H1 (cell line): Measurements from ENCODE around the gene DNAJA3. TPM values are rescaled to one million over a fixed set of nuclear protein-coding genes. Genes with fewer than 3 reads are reported as not detected.
A peak's percentile ranks its signal among the peaks of the same experiment; 100 is the strongest.

Source experiments
- CTCF ChIA-PET: fragments of 300-600 bp; sonication (Branson Sonifier 250); formaldehyde crosslinking; loops from one replicate; lab custom pipeline; 2021; ENCODE audit not compliant: partially characterized antibody; lab: Charles Lee
- POLR2A ChIA-PET: fragments of 300-600 bp; sonication (Branson Sonifier 250); formaldehyde crosslinking; loops from one replicate; lab custom pipeline; 2021; ENCODE audit warnings: inconsistent platforms; ENCODE audit not compliant: partially characterized antibody; lab: Charles Lee
- DNase-seq, 2 experiments: peaks; one replicate each; pipeline versions ENCODE4 v3.0.0 to v3.0.0-alpha.2; 2010 to 2022; ENCODE audit warnings: low spot score in 2 of 2, low read depth in 1 of 2, mixed read lengths in 1 of 2
- FAIRE-seq: peaks from 2 replicates; lab custom pipeline; 2011; peaks lifted over from hg19 to GRCh38; lab: Jason Lieb, UNC
- H2AFZ ChIP-seq: 2 replicates; pipeline ENCODE4 v1.8.1; 2012; ENCODE audit warnings: low read length, inconsistent platforms
- H2AK5ac ChIP-seq: 2 replicates; pipeline ENCODE4 v1.6.1; 2013; ENCODE audit warnings: low read depth, low read length
- H2BK120ac ChIP-seq: replicated peaks from 2 replicates; pipeline ENCODE3; 2013; ENCODE audit warnings: low read depth, low read length, inconsistent platforms
- H2BK12ac ChIP-seq: 2 replicates; pipeline ENCODE4 v1.6.1; 2013; ENCODE audit warnings: low read depth, low read length
- H2BK15ac ChIP-seq: 2 replicates; pipeline ENCODE4 v1.6.1; 2013; ENCODE audit warnings: low read length
- H2BK20ac ChIP-seq: 2 replicates; pipeline ENCODE4 v1.6.1; 2013; ENCODE audit warnings: low read length
- H2BK5ac ChIP-seq: 2 replicates; pipeline ENCODE4 v1.6.1; 2013; ENCODE audit warnings: low read depth, low read length
- H3K14ac ChIP-seq: 2 replicates; pipeline ENCODE4 v1.6.1; 2013; ENCODE audit warnings: inconsistent platforms; ENCODE audit not compliant: insufficient read length
- H3K18ac ChIP-seq: 2 replicates; pipeline ENCODE4 v1.6.1; 2013; ENCODE audit warnings: low read length; ENCODE audit errors: extremely low read depth
- H3K23ac ChIP-seq: 2 replicates; pipeline ENCODE4 v1.6.1; 2013; ENCODE audit warnings: inconsistent platforms; ENCODE audit not compliant: insufficient read length
- H3K23me2 ChIP-seq: 2 replicates; pipeline ENCODE4 v1.6.1; 2013; ENCODE audit warnings: low read depth, low read length
- H3K27ac ChIP-seq: 2 replicates; pipeline ENCODE4 v1.6.1; 2011; ENCODE audit warnings: low read depth, low read length, inconsistent platforms
- H3K27me3 ChIP-seq, 4 experiments: replicated peaks in 1 of 4; 1 replicate in 1 of 4; 2 replicates in 3 of 4; pipeline versions ENCODE4 v1.6.1 to v1.8.1; 2011 to 2013; ENCODE audit warnings: low read length in 3 of 4, mild to moderate bottlenecking in 3 of 4, inconsistent platforms in 2 of 4, mixed read lengths in 2 of 4, moderate library complexity in 1 of 4; ENCODE audit not compliant: control insufficient read depth in 3 of 4, insufficient read depth in 3 of 4; ENCODE audit errors: extremely low read depth in 1 of 4
- H3K36me3 ChIP-seq, 4 experiments: 2 replicates each; pipeline versions ENCODE4 v1.6.1 to v1.8.1; 2011 to 2013; ENCODE audit warnings: mild to moderate bottlenecking in 4 of 4, low read length in 3 of 4, moderate library complexity in 2 of 4, control low read depth in 1 of 4, inconsistent platforms in 1 of 4; ENCODE audit not compliant: insufficient read depth in 4 of 4, control insufficient read depth in 2 of 4
- H3K4ac ChIP-seq: replicated peaks from 2 replicates; pipeline ENCODE3; 2013; ENCODE audit warnings: low read length, low read depth, mixed read lengths, inconsistent platforms; ENCODE audit not compliant: insufficient read length
- H3K4me1 ChIP-seq, 4 experiments: replicated peaks in 1 of 4; 1 replicate in 1 of 4; 2 replicates in 3 of 4; pipeline versions ENCODE4 v1.6.1 to v1.8.1; 2011 to 2013; ENCODE audit warnings: low read length in 3 of 4, inconsistent platforms in 2 of 4, mixed read lengths in 1 of 4; ENCODE audit not compliant: insufficient read depth in 4 of 4, control insufficient read depth in 3 of 4
- H3K4me2 ChIP-seq, 2 experiments: 2 replicates each; pipeline versions ENCODE4 v1.6.1 to v1.8.1; 2011 to 2013; ENCODE audit warnings: low read depth in 2 of 2, low read length in 2 of 2, control low read depth in 1 of 2, inconsistent platforms in 1 of 2, mild to moderate bottlenecking in 1 of 2; ENCODE audit not compliant: insufficient read depth in 1 of 2
- H3K4me3 ChIP-seq, 4 experiments: fragments of 200-600, 300-600 bp in 1 of 4; sonication (generic), shearing (Covaris generic), sonication (Bioruptor Twin) in 1 of 4; 2 replicates each; pipeline versions ENCODE4 v1.5.1 to v1.8.1; 2011 to 2016; ENCODE audit warnings: low read length in 4 of 4, low read depth in 3 of 4, control low read depth in 2 of 4, inconsistent platforms in 2 of 4, mild to moderate bottlenecking in 2 of 4, mixed read lengths in 1 of 4, moderate library complexity in 1 of 4; ENCODE audit not compliant: insufficient read depth in 2 of 4; ENCODE audit errors: extremely low read depth in 1 of 4
- H3K56ac ChIP-seq: replicated peaks from 2 replicates; pipeline ENCODE3; 2013; ENCODE audit warnings: low read depth, mild to moderate bottlenecking, mixed read lengths, low read length, inconsistent platforms; ENCODE audit not compliant: insufficient read length
- H3K79me1 ChIP-seq: 2 replicates; pipeline ENCODE4 v1.6.1; 2013; ENCODE audit warnings: low read depth, low read length, control low read depth
- H3K79me2 ChIP-seq, 2 experiments: 2 replicates each; pipeline versions ENCODE4 v1.6.1 to v1.8.1; 2012 to 2013; ENCODE audit warnings: low read length in 2 of 2, mild to moderate bottlenecking in 2 of 2, inconsistent platforms in 1 of 2; ENCODE audit not compliant: insufficient read depth in 2 of 2, control insufficient read depth in 1 of 2
- H3K9ac ChIP-seq, 4 experiments: replicated peaks in 1 of 4; 1 replicate in 1 of 4; 2 replicates in 3 of 4; pipeline versions ENCODE4 v1.6.1 to v1.8.1; 2011 to 2013; ENCODE audit warnings: low read depth in 3 of 4, low read length in 3 of 4, control low read depth in 2 of 4, mild to moderate bottlenecking in 2 of 4, moderate library complexity in 2 of 4, inconsistent platforms in 1 of 4; ENCODE audit errors: extremely low read depth in 1 of 4
- H3K9me3 ChIP-seq, 2 experiments: 2 replicates each; pipeline versions ENCODE4 v1.6.1 to v1.8.1; 2012 to 2013; ENCODE audit warnings: mild to moderate bottlenecking in 2 of 2, moderate library complexity in 2 of 2, control low read depth in 1 of 2, inconsistent platforms in 1 of 2, low read depth in 1 of 2, low read length in 1 of 2, mixed read lengths in 1 of 2; ENCODE audit not compliant: insufficient read depth in 2 of 2
- H4K20me1 ChIP-seq, 2 experiments: replicated peaks in 1 of 2; 2 replicates each; pipeline versions ENCODE3 to v1.8.1; 2011 to 2013; ENCODE audit warnings: inconsistent platforms in 2 of 2, low read length in 2 of 2, mild to moderate bottlenecking in 1 of 2; ENCODE audit not compliant: insufficient read depth in 2 of 2, control insufficient read depth in 1 of 2
- H4K5ac ChIP-seq: 2 replicates; pipeline ENCODE4 v1.6.1; 2013; ENCODE audit warnings: low read length, low read depth, mixed read lengths, inconsistent platforms; ENCODE audit not compliant: insufficient read length
- H4K8ac ChIP-seq: 2 replicates; pipeline ENCODE4 v1.8.0; 2013; ENCODE audit warnings: mild to moderate bottlenecking, moderate library complexity, low read length, inconsistent platforms; ENCODE audit not compliant: insufficient read depth; ENCODE audit errors: extremely low read depth
- H4K91ac ChIP-seq: replicated peaks from 2 replicates; pipeline ENCODE3; 2013; ENCODE audit warnings: low read length, mixed read lengths, inconsistent platforms; ENCODE audit not compliant: insufficient read length
- WGBS, 2 experiments: shearing (Covaris generic) in 1 of 2; methylation state at CpG; one replicate each; pipeline versions ENCODE4 v1.1.6 to v1.1.7; 2013 to 2015; ENCODE audit warnings: low lambda C conversion rate in 2 of 2, mixed read lengths in 2 of 2, inconsistent platforms in 1 of 2, low coverage in 1 of 2, missing lambda C conversion rate in 1 of 2; ENCODE audit not compliant: insufficient replicate concordance in 2 of 2, insufficient coverage in 1 of 2, insufficient read length in 1 of 2; ENCODE audit errors: extremely low coverage in 1 of 2, missing lambda C conversion rate in 1 of 2; 5-methylcytosine and 5-hydroxymethylcytosine counted together
- polyA plus RNA-seq, 7 experiments: library from polyadenylated mRNA; depleted of rRNA in 3 of 7; stranded (reverse) in 5 of 7; unstranded in 2 of 7; fragments of >200 nt in 5 of 7; fragments of 200-250 nt in 2 of 7; gene quantifications; 1 replicate in 5 of 7; 2 replicates in 1 of 7; 4 replicates in 1 of 7; pipeline versions ENCODE4 v1.2.1 to v1.2.3, GENCODE V29; 2011 to 2013; ENCODE audit warnings: missing spikeins in 2 of 7, mixed read lengths in 2 of 7
- total RNA-seq: library from RNA; stranded (reverse); fragmentation: NEBNext Ultra II Directional; extraction: Animal tissue kit (Norgen Biotek cat#: 25700); gene quantifications from 2 replicates; pipeline ENCODE4 v1.2.1, GENCODE V29; 2021

DNAJA3 gene
- total and polyA plus RNA-seq, 2 of the 8 experiments (the other 6 are each of a cell fraction or from before 2014, with no cell fraction given), result 37.3 to 59.1 TPM

GRCh38 chr16:4415538-4416199 is 10.0 kb upstream of the DNAJA3 start:
- Histone ChIP-seq H3K79me2 (no peaks in the 10 kb centered on the region), H2AFZ (no peak overlapping the region), H3K9me3 (no peaks in the 10 kb centered on the region), H3K9ac (peak overlapping the region in 3 of 4 experiments; percentile 39 to 55 (median 43); a peak in 3 of 7 replicates), H3K4ac (no peak overlapping the region), H3K27ac (no peak overlapping the region), H2BK20ac (no peak overlapping the region), H3K14ac (no peak overlapping the region), H2BK15ac (no peak overlapping the region), H4K8ac (peak overlapping the region; percentile 53), H2BK120ac (no peak overlapping the region), H3K4me2 (peak overlapping the region; percentile 74 to 81), H3K56ac (no peak overlapping the region), H3K4me3 (peak overlapping the region; percentile 53 to 78 (median 64)), H3K36me3 (no peaks in the 10 kb centered on the region), H2AK5ac (no peak overlapping the region; the same call in 1 of the 2 replicates), H4K20me1 (peaks cover 0 to 10% of the 10 kb centered on the region in 2 experiments), H2BK12ac (no peak overlapping the region), H2BK5ac (no peak overlapping the region), H4K5ac (no peak overlapping the region), H3K79me1 (0 out of 2 replicates have a peak, but pooled peaks cover 3% of the 10 kb centered on the region), H3K18ac (no peak overlapping the region), H3K27me3 (no peaks in the 10 kb centered on the region; a peak in 2 of 7 replicates), H3K4me1 (peaks cover 2 to 11% (median 4%) of the 10 kb centered on the region in 4 experiments; a peak in 5 of 7 replicates), H3K23ac (no peak overlapping the region), H4K91ac (no peak overlapping the region), H3K23me2 (peaks cover 9% of the 10 kb centered on the region; the same call in 1 of the 2 replicates)
- DNase-seq, result peak in 1 of 2 experiments; percentile 67
- no peak for FAIRE-seq
- WGBS, 2 experiments, result 20% methylated on average over 24 of the region's 44 CpGs; no CpG with 5 or more reads in 1 of the 2 experiments
- ChIA-PET CTCF (interaction anchor here (0.6 to 12.0 kb wide), 5 partner anchors 12 to 153 kb away, joined by 3 to 134 read pairs (median 4); no protein-coding TSS in a partner anchor), POLR2A (interaction anchor here (1.1 to 2.0 kb wide), 6 partner anchors 10 to 65 kb away, joined by 3 to 8 read pairs (median 3); partner anchors contain the start of genes NMRAL1 and PAM16)
